Islet precursor cell (in vitro differentiated cells): Measurements from ENCODE around the gene DCLRE1B.

Experiments
- DNase-seq: peaks from one replicate; pipeline ENCODE4 v3.0.0-alpha.2; 2018

The DCLRE1B gene

GRCh38 chr1:113904674-113905434, at the start of gene DCLRE1B, which contains the start of gene AP4B1:
Gene DCLRE1B (plus strand): TSS chr1:113905326. CDS start chr1:113905587, 261 bp downstream.
Gene AP4B1 (minus strand): TSS chr1:113904799. CDS start chr1:113904717, 82 bp downstream.
- DNase-seq = peak; percentile 100

GRCh38 chr1:113855630-113856400, 49.3 kb upstream of the DCLRE1B start:
- DNase-seq = no peak

GRCh38 chr1:113856401-113856790, 48.7 kb upstream of the DCLRE1B start:
- DNase-seq = no peak

DNA sequence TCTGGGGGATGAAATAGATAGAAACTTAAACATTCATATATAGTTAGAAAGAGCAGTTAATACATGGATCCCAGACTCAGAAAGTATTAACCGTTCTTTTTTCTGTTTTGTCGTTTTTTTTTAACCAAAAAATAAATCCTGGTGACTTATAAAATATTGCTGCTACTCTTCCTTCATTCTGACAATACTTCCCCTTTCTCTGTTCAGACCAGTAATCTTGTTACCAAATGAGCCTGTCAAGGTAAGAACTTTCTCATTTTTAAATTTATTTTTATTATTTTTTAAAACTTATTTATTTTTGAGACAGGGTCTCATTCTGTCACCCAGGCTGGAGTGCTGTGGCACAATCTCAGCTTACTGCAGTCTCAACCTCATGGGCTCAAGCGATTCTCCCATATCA, 47.4 kb upstream of the DCLRE1B start:
- DNase-seq = no peak

GRCh38 chr1:113858418-113858817, 46.7 kb upstream of the DCLRE1B start:
- DNase-seq = no peak

- no peak for DNase-seq
Measured at GRCh38 chr1:113858982-113859381, 46.1 kb upstream of the DCLRE1B start.

GRCh38 chr1:113859478-113860175, 45.5 kb upstream of the DCLRE1B start:
- DNase-seq = no peak

DNA sequence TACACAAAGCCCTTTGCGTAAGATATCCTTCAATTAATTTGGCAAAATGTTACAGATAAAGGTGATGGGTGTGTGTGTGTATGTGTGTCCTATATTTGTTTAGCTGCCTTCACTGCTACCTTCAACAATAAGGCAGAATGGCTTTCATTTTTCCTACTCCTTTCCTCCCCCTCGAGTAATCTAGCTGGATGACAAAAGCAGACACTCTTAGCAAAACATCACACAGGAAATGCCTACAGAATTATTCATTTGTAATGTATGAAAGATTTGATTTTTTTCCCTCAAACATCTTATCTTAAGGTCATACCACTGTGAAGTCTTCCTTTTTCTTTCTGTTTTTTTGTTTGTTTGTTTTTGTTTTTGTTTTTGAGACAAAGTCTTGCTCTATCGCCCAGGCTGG, 44.2 kb upstream of the DCLRE1B start:
- DNase-seq = no peak

DNA sequence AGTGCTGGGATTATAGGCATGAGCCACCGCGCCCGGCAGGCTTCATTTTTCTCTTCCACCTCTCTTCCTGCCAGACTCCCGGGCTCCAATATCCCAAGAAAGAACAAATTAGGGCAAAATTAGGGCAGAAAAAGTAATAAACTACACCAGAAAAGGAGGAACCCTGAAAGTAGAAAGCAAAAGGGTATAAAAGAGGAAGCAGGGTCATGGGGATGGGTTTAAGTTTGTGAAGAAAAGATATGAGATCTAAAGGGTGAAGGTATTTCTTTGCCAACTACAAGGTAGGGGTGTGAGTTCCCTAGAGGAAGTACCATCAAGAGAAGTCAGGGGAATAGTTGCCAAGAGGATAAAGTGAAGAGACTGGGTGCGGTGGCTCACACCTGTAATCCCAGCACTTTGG, 43.5 kb upstream of the DCLRE1B start:
- no peak for DNase-seq

GRCh38 chr1:113868387-113869083, 36.6 kb upstream of the DCLRE1B start:
- DNase-seq = no peak

DNA sequence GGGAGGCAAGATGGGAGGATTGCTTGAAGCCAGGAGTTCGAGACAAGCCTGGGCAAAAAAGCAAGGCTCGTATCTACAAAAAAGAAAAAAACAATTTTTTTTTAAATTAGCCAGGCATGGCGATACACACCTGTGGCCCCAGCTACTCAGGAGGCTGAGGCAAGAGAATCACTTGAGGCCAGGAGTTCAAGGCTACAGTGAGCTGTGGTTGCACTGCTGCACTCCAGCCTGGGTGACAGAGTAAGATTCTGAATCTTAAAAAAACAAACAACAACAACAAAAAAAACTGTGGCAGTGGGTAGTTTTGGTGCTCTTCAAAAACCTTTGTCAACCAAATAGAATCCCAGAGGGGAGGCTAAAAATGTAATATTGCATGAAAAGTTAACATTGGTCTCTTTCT, 34.3 kb upstream of the DCLRE1B start:
- no peak for DNase-seq

- no peak for DNase-seq
Measured at GRCh38 chr1:113871597-113872113, 33.5 kb upstream of the DCLRE1B start, which contains the start of gene PTPN22. Gene PTPN22 (minus strand): TSS chr1:113871712.

DNA sequence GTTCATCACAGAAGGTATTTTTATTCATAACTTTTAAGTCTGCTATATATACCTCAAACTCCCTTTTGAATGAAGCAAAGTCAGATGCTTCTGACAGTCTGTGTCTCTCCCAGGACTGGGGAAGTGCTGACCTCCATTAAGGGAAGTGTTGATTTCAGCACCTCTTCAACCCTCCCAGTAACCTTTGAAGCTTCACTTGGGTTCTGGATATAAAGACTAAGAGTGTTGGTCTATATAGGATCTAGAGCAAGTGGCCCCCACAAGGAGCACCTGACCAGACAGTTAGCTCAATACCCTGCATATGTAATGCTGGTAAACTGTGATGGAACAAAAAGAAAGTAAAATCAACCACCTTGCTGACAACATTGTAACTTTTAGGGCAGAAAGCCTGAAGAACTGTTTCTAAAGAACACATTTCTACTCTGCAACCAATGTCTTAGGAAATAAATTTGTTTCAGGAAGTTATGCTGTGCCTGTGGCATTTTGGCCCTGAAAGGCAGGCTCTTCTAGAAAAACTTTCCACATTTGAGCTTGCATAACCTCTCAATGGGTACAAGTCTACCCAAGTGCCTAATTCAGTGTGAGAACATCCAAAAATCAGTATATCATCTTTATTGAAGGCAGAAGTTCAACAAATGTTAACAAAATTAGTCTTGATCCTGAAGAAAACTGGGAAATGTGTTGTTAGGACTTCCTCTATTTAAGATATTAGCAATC, 32.7 kb upstream of the DCLRE1B start:
- no peak for DNase-seq

- no peak for DNase-seq
Measured at GRCh38 chr1:113874012-113874879, 30.9 kb upstream of the DCLRE1B start.

- DNase-seq = no peak
Measured at GRCh38 chr1:113875714-113876113, 29.4 kb upstream of the DCLRE1B start.

DNA sequence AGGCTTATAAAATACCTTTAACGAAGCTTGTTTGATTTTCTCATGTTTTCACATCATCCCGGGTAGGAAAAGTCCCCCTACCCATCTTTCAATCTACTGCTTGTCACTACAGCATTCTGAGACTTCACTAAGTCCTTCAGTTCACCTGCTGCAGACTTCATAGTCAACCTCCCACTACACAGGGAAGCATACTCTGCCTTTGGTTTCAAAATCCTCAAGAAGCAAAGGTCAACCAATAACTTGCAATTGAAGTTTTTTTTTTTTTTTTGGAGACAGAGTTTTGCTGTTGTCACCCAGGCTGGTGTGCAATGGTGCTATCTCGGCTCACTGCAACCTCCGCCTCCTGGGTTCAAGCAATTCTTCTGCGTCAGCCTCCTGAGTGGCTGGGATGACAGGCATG, 28.9 kb upstream of the DCLRE1B start:
- DNase-seq = no peak

DNA sequence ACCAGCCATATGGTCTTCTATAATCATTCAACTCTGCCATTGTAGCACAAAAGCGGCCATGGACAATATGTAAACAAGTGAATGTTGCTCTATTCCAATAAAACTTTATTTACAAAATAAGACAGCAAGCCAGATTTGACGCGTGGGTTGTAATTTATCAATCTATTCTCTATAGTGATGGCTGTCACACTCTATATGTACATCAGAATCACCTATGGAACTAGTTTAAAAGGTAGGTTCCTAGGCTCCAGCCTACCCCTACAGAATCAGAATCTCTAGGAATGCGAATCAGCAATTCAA, 25.4 kb upstream of the DCLRE1B start:
- DNase-seq = no peak

- no peak for DNase-seq
Measured at GRCh38 chr1:113881661-113882060, 23.5 kb upstream of the DCLRE1B start.

GRCh38 chr1:113886417-113887401, 18.4 kb upstream of the DCLRE1B start:
- DNase-seq = no peak
